NCI-H1694 treated with DMSO at 0.1 percent for 48 hours (cell line): ENCODE measurements around the gene TAF11.
"Not testable (repeated sequence)": the region's sequence is repeated elsewhere in the genome, so short reads cannot be mapped to it uniquely, and the experiment has no call there.

Source experiments
- DNase-seq: peaks from one replicate; lab custom pipeline; 2025; lab: John Stamatoyannopoulos, UW

The TAF11 gene

GRCh38 chr6:34904990-34905613, 17.3 kb upstream of the TAF11 start:
- no peak for DNase-seq

- DNase-seq: no peak
Observed at GRCh38 chr6:34901930-34902329, 14.1 kb upstream of the TAF11 start.

- no peak for DNase-seq
Observed at GRCh38 chr6:34900321-34901031, 12.6 kb upstream of the TAF11 start.

- not testable (repeated sequence) for DNase-seq
Observed at GRCh38 chr6:34899748-34900147, 11.9 kb upstream of the TAF11 start.

GRCh38 chr6:34897716-34898115, 9.9 kb upstream of the TAF11 start:
- no peak for DNase-seq

- DNase-seq: no peak
Observed at GRCh38 chr6:34897130-34897529, 9.3 kb upstream of the TAF11 start.

- DNase-seq: no peak
Observed at GRCh38 chr6:34894693-34895092, 6.9 kb upstream of the TAF11 start.

- DNase-seq: no peak
Observed at GRCh38 chr6:34891296-34891695, 3.5 kb upstream of the TAF11 start.

GRCh38 chr6:34890533-34890925, 2.7 kb upstream of the TAF11 start:
- no peak for DNase-seq

GRCh38 chr6:34888874-34889555, 1.2 kb upstream of the TAF11 start, which contains the start of gene ANKS1A:
ANKS1A (plus strand) TSS chr6:34889255; CDS start chr6:34889403, 148 bp downstream.
- peak; percentile 12 for DNase-seq

GRCh38 chr6:34888514-34888856, 643 bp upstream of the TAF11 start:
- DNase-seq: no peak

GRCh38 chr6:34885837-34886236, 2.0 kb downstream of the TAF11 start:
- DNase-seq: not testable (repeated sequence)

- DNase-seq: no peak
Observed at GRCh38 chr6:34884996-34885395, 2.8 kb downstream of the TAF11 start.

- DNase-seq: not testable (repeated sequence)
Observed at GRCh38 chr6:34884073-34884472, 3.8 kb downstream of the TAF11 start.

- DNase-seq: no peak
Observed at GRCh38 chr6:34877869-34878485, 9.9 kb downstream of the TAF11 start.

- no peak for DNase-seq
Observed at GRCh38 chr6:34877259-34877658, 10.6 kb downstream of the TAF11 start.

- DNase-seq: no peak
Observed at GRCh38 chr6:34876472-34876871, 11.4 kb downstream of the TAF11 start.

GRCh38 chr6:34875292-34876213, 12.3 kb downstream of the TAF11 start:
- DNase-seq: no peak

- DNase-seq: no peak
Observed at GRCh38 chr6:34872332-34872731, 15.5 kb downstream of the TAF11 start.

GRCh38 chr6:34871853-34872252, 16.0 kb downstream of the TAF11 start:
- DNase-seq: no peak

- no peak for DNase-seq
Observed at GRCh38 chr6:34867484-34867883, 20.4 kb downstream of the TAF11 start.

- DNase-seq: no peak
Observed at GRCh38 chr6:34866509-34866908, 21.3 kb downstream of the TAF11 start.
